HEK293T (cell line): Measurements from ENCODE around the gene CD2BP2.

Experiments
- ARNT ChIP-seq: fragments of 450-650 bp; IDR thresholded peaks from 2 replicates; pipeline ENCODE4 v1.6.1; 2017; ENCODE audit warnings: mild to moderate bottlenecking
- BHLHE40 ChIP-seq: fragments of 450-650 bp; IDR thresholded peaks from 2 replicates; pipeline ENCODE4 v1.6.1; 2016; ENCODE audit warnings: mild to moderate bottlenecking, moderate library complexity, borderline replicate concordance

- no peak for TF ChIP-seq BHLHE40
- no peak for TF ChIP-seq ARNT
Observed at GRCh38 chr16:30365200-30365599, 10.1 kb upstream of the CD2BP2 start.
